Fibroblast of villous mesenchyme (primary cell): ENCODE data around the gene CLCN3. TPM values are rescaled to one million over a fixed set of nuclear protein-coding genes. Genes with fewer than 3 reads are reported as not detected.
"Not testable (repeated sequence)": the region's sequence is repeated elsewhere in the genome, so short reads cannot be mapped to it uniquely, and the experiment has no call there.

Source experiments
- DNase-seq: peaks from one replicate; pipeline ENCODE4 v3.0.0-alpha.2; 2010; ENCODE audit warnings: low read depth
- H3K4me3 ChIP-seq: 2 replicates; pipeline ENCODE4 v1.5.1; 2011; ENCODE audit warnings: low read depth, mild to moderate bottlenecking, low read length
- total RNA-seq: library from RNA; depleted of rRNA; stranded (reverse); fragments of >200 nt; gene quantifications from 2 replicates; pipeline ENCODE4 v1.2.3, GENCODE V29; 2012
- TF ChIP-seq, protein P1 (sequence below): IDR thresholded peaks from 2 replicates; pipeline ENCODE4 v1.5.1; 2012; ENCODE audit warnings: low read depth, mild to moderate bottlenecking, low read length; ENCODE audit not compliant: insufficient read depth

The CLCN3 gene
- total RNA-seq, 1 donor, result 30.7 TPM

- H3K4me3 ChIP-seq, result no peak overlapping the region
- TF ChIP-seq, protein P1, sequence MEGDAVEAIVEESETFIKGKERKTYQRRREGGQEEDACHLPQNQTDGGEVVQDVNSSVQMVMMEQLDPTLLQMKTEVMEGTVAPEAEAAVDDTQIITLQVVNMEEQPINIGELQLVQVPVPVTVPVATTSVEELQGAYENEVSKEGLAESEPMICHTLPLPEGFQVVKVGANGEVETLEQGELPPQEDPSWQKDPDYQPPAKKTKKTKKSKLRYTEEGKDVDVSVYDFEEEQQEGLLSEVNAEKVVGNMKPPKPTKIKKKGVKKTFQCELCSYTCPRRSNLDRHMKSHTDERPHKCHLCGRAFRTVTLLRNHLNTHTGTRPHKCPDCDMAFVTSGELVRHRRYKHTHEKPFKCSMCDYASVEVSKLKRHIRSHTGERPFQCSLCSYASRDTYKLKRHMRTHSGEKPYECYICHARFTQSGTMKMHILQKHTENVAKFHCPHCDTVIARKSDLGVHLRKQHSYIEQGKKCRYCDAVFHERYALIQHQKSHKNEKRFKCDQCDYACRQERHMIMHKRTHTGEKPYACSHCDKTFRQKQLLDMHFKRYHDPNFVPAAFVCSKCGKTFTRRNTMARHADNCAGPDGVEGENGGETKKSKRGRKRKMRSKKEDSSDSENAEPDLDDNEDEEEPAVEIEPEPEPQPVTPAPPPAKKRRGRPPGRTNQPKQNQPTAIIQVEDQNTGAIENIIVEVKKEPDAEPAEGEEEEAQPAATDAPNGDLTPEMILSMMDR, result no peak
- DNase-seq, result no peak
Observed at GRCh38 chr4:169768385-169768784, 148.0 kb downstream of the CLCN3 start.

GRCh38 chr4:169770416-169770815 is 150.0 kb downstream of the CLCN3 start:
- TF ChIP-seq, protein P1, result no peak
- H3K4me3 ChIP-seq, result no peak overlapping the region
- DNase-seq, result peak; percentile 61

GRCh38 chr4:169771556-169772080 is 151.2 kb downstream of the CLCN3 start:
- H3K4me3 ChIP-seq, DNase-seq: not testable (repeated sequence)

Other genes with a start within 250 kb of the CLCN3 start
- gene NEK1, start 8.0 kb upstream of the CLCN3 start, total RNA-seq, result 8.7 and 11.2 TPM in 2 replicates
- gene HPF1, start 137.4 kb downstream of the CLCN3 start, total RNA-seq, result 22.5 and 25.9 TPM in 2 replicates